ENCODE results near the gene DVL2.

The DVL2 gene

GRCh38 chr17:7280519-7281073, 46.3 kb upstream of the DVL2 start:
- peak; percentile 95 for TF ChIP-seq CTCF (conservative IDR thresholded peaks at IDR 0.05; ENCODE audit: low read depth, low read length)
- peak overlapping the region; percentile 37 for H3K4me3 ChIP-seq (ENCODE audit: low read depth, low read length)
- peak; percentile 82 for DNase-seq (ENCODE audit: low read depth)

GRCh38 chr17:7279448-7279847, 45.1 kb upstream of the DVL2 start:
- DNase-seq (ENCODE audit: low read depth) = no peak
- H3K4me3 ChIP-seq (ENCODE audit: low read depth, low read length) = no peak overlapping the region
- TF ChIP-seq CTCF (conservative IDR thresholded peaks at IDR 0.05; ENCODE audit: low read depth, low read length) = no peak

- no peak overlapping the region for H3K4me3 ChIP-seq (ENCODE audit: low read depth, low read length)
- no peak for TF ChIP-seq CTCF (conservative IDR thresholded peaks at IDR 0.05; ENCODE audit: low read depth, low read length)
These were observed 32.5 kb upstream of the DVL2 start for GRCh38 chr17:7266784-7267183.

GRCh38 chr17:7263801-7264078, 29.4 kb upstream of the DVL2 start:
- TF ChIP-seq CTCF (conservative IDR thresholded peaks at IDR 0.05; ENCODE audit: low read depth, low read length) = no peak
- DNase-seq (ENCODE audit: low read depth) = no peak
- H3K4me3 ChIP-seq (ENCODE audit: low read depth, low read length) = no peak overlapping the region

More at GRCh38 chr17:7266784-7267183, 32.5 kb upstream of the DVL2 start:
- no peak for DNase-seq (ENCODE audit: low read depth)

- no peak for DNase-seq (ENCODE audit: low read depth)
- peak overlapping the region; percentile 24 for H3K4me3 ChIP-seq (ENCODE audit: low read depth, low read length)
- TF ChIP-seq CTCF (conservative IDR thresholded peaks at IDR 0.05; ENCODE audit: low read depth, low read length) = no peak
These were observed 28.9 kb upstream of the DVL2 start for GRCh38 chr17:7262935-7263800.

GRCh38 chr17:7262192-7262934, 28.0 kb upstream of the DVL2 start, which contains the start of gene CLDN7:
Gene CLDN7 (minus strand): TSS chr17:7262478. CDS start chr17:7262043, 435 bp downstream.
- DNase-seq (ENCODE audit: low read depth) = no peak
- no peak for TF ChIP-seq CTCF (conservative IDR thresholded peaks at IDR 0.05; ENCODE audit: low read depth, low read length)
- peak within 1 kb of the TSS; percentile 50 for H3K4me3 ChIP-seq (ENCODE audit: low read depth, low read length)
